ENCODE results near the gene LTBP4.

Gene LTBP4

DNA sequence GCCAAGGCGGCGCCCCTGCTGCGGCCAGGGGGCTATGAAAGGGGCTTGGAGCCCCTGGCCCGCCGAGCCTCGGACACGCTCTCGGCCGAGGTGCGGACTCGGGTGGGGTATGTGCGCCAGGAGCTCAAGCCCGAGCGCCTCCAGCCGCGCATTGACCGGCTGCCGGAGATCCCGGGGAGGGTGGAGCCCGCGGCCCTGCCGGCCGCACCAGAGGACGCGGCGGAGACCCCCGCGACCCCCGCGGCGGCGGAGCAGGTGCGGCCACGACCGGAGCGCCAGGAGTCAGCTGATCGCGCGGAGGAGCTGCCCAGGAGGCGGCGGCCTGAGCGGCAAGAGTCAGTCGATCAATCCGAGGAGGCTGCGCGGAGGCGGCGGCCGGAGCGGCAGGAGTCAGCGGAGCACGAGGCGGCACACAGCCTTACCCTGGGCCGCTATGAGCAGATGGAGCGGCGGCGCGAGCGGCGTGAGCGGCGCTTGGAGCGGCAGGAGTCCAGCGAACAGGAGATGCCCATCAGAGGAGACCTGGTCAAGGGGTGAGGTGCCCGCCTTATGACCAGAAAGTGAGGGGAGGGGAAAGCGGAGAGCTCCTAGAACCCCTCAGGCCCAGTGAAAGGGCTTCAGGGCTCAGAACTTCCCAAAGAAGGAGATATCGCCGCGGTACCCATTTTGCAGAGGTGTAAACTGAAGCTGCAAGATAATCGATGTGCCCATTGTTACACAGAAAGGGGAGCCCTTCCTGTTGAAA, 33.2 kb upstream of the LTBP4 start:
- H3K36me3 Mint-ChIP-seq, result no peaks in the 10 kb centered on the region
- peaks cover 12% of the 10 kb centered on the region for H3K27me3 Mint-ChIP-seq
- H3K27ac Mint-ChIP-seq, result no peak overlapping the region
- peaks cover 12% of the 10 kb centered on the region for H3K4me1 Mint-ChIP-seq (ENCODE audit: low read depth)
- no peak overlapping the region for H3K4me3 Mint-ChIP-seq
- H3K9me3 Mint-ChIP-seq (ENCODE audit: low read depth), result peaks cover 4% of the 10 kb centered on the region

GRCh38 chr19:40570313-40571004, 30.7 kb upstream of the LTBP4 start:
- peaks cover 4% of the 10 kb centered on the region for H3K9me3 Mint-ChIP-seq (ENCODE audit: low read depth)
- H3K4me1 Mint-ChIP-seq (ENCODE audit: low read depth), result peaks cover 12% of the 10 kb centered on the region
- H3K4me3 Mint-ChIP-seq, result peak overlapping the region; percentile 75
- H3K27ac Mint-ChIP-seq, result peak overlapping the region; percentile 58
- peaks cover 4% of the 10 kb centered on the region for H3K27me3 Mint-ChIP-seq
- H3K36me3 Mint-ChIP-seq, result no peaks in the 10 kb centered on the region

- Mint-ChIP-seq H3K27ac (peak overlapping the region; percentile 43), H3K4me1 (ENCODE audit: low read depth) (peaks cover 13% of the 10 kb centered on the region), H3K36me3 (no peaks in the 10 kb centered on the region), H3K27me3 (peaks cover 4% of the 10 kb centered on the region), H3K9me3 (ENCODE audit: low read depth) (peaks cover 4% of the 10 kb centered on the region), H3K4me3 (peak overlapping the region; percentile 75)
Observed at GRCh38 chr19:40571005-40571318, 30.2 kb upstream of the LTBP4 start.

DNA sequence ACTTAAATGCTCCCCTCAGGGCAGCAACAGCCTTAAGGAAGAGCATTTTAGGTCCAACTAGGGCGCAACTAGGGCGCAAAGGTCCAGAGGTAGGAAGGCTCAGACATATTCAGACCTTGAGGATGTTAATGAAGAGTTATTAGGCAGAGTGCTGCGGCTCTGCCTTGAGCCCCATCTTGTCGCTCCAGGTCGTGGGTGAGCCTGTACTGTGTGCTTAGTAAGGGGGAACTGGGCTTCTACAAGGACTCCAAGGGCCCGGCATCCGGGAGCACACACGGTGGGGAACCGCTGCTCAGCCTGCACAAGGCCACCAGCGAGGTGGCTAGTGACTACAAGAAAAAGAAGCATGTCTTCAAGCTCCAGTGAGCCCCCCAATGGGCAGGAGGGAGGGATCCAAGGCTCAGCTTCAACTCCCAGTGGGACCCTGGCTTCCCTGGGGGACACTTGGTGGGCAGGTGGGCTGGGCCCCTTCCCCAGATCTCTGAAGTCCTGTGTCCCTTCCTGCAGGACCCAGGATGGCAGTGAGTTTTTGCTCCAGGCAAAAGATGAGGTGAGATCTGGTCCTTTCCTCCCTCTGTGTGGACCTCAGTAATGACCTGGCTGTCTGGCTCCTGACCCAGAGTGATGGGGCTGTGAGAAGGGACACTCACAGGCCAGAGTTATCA, 29.2 kb upstream of the LTBP4 start:
- H3K4me1 Mint-ChIP-seq (ENCODE audit: low read depth), result peaks cover 18% of the 10 kb centered on the region
- H3K9me3 Mint-ChIP-seq (ENCODE audit: low read depth), result peaks cover 4% of the 10 kb centered on the region
- peaks cover 3% of the 10 kb centered on the region for H3K27me3 Mint-ChIP-seq
- H3K36me3 Mint-ChIP-seq, result no peaks in the 10 kb centered on the region
- H3K4me3 Mint-ChIP-seq, result no peak overlapping the region
- H3K27ac Mint-ChIP-seq, result no peak overlapping the region

DNA sequence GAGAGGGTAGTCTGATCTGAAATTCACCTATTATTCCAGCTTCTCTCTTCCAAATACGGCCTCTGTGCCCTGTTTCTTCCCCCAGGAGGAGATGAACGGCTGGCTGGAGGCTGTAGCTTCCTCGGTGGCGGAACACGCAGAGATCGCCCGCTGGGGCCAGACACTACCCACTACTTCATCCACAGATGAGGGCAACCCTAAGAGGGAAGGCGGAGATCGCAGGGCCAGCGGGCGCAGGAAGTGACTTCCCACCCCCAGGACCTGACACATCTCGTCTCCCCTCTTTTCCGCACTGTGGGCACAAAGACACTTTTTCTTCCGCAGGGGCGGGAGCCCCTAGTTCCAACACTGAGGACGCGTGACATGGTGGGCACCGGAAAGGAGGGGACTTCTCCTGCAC, 25.8 kb upstream of the LTBP4 start:
- no peaks in the 10 kb centered on the region for H3K27me3 Mint-ChIP-seq
- H3K36me3 Mint-ChIP-seq, result no peaks in the 10 kb centered on the region
- H3K4me1 Mint-ChIP-seq (ENCODE audit: low read depth), result peaks cover 26% of the 10 kb centered on the region
- H3K27ac Mint-ChIP-seq, result peak overlapping the region; percentile 22
- peak overlapping the region; percentile 70 for H3K4me3 Mint-ChIP-seq
- peaks cover 4% of the 10 kb centered on the region for H3K9me3 Mint-ChIP-seq (ENCODE audit: low read depth)

GRCh38 chr19:40576151-40576584, 25.0 kb upstream of the LTBP4 start:
- Mint-ChIP-seq H3K9me3 (ENCODE audit: low read depth) (no peaks in the 10 kb centered on the region), H3K27me3 (no peaks in the 10 kb centered on the region), H3K27ac (peak overlapping the region; percentile 70), H3K36me3 (peaks cover 2% of the 10 kb centered on the region), H3K4me3 (peak overlapping the region; percentile 90), H3K4me1 (ENCODE audit: low read depth) (peaks cover 20% of the 10 kb centered on the region)

DNA sequence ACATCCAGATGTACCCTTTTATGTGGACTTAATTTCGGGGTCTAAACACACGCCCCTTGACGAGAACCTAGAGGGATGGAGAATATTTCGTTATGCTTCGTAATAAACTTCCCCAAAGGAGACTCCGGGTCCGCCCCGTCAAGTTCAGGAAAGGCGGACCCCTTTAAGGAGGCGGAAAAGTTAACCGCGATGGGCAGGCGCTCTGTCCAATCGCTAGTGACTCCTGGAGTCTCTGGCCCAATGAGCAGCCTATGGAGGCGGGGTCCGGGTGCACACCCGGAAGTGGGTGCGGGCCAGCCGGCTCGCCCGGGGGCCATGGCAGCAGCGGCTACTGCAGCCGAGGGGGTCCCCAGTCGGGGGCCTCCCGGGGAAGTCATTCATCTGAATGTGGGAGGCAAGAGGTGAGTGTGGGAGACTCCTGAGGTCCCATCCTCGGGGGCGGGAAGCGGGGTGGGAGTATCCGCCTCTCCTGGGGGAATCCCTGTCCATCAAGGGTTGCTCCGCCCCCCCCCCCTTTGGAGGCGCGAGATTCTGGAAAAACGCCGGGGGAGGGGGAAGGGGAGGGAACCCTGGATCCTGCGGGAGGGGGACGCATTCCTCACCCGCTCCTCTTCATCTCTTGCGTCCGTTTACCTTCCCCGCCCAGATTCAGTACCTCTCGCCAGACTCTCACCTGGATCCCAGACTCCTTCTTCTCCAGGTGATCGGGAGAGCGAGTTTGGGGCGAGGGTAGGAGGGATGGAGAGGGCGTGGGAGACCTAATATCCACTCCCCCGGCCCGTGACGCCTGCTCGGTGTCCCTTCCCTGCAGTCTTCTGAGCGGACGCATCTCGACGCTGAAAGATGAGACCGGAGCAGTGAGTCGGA, 24.4 kb upstream of the LTBP4 start, which contains the start of gene SHKBP1:
Gene SHKBP1, plus strand, starts transcription at position 289 of the 867 bp plus-strand sequence. Its CDS starts 27 bp downstream, at position 316.
- H3K4me3 Mint-ChIP-seq, result peak within 1 kb of the TSS; percentile 90
- H3K4me1 Mint-ChIP-seq (ENCODE audit: low read depth), result peaks cover 20% of the 10 kb centered on the region
- peaks cover 2% of the 10 kb centered on the region for H3K36me3 Mint-ChIP-seq
- no peaks in the 10 kb centered on the region for H3K27me3 Mint-ChIP-seq
- no peaks in the 10 kb centered on the region for H3K9me3 Mint-ChIP-seq (ENCODE audit: low read depth)
- H3K27ac Mint-ChIP-seq, result peak within 1 kb of the TSS; percentile 72

- no peaks in the 10 kb centered on the region for H3K9me3 Mint-ChIP-seq (ENCODE audit: low read depth)
- H3K36me3 Mint-ChIP-seq, result peaks cover 2% of the 10 kb centered on the region
- H3K4me1 Mint-ChIP-seq (ENCODE audit: low read depth), result peaks cover 20% of the 10 kb centered on the region
- no peaks in the 10 kb centered on the region for H3K27me3 Mint-ChIP-seq
- H3K4me3 Mint-ChIP-seq, result peak overlapping the region; percentile 90
- no peak overlapping the region for H3K27ac Mint-ChIP-seq
Observed at GRCh38 chr19:40578442-40578908, 22.7 kb upstream of the LTBP4 start.

- Mint-ChIP-seq H3K27me3 (no peaks in the 10 kb centered on the region), H3K9me3 (ENCODE audit: low read depth) (no peaks in the 10 kb centered on the region), H3K27ac (no peak overlapping the region), H3K36me3 (peaks cover 2% of the 10 kb centered on the region), H3K4me3 (no peak overlapping the region), H3K4me1 (ENCODE audit: low read depth) (peaks cover 20% of the 10 kb centered on the region)
Observed at GRCh38 chr19:40580619-40581018, 20.6 kb upstream of the LTBP4 start.

DNA sequence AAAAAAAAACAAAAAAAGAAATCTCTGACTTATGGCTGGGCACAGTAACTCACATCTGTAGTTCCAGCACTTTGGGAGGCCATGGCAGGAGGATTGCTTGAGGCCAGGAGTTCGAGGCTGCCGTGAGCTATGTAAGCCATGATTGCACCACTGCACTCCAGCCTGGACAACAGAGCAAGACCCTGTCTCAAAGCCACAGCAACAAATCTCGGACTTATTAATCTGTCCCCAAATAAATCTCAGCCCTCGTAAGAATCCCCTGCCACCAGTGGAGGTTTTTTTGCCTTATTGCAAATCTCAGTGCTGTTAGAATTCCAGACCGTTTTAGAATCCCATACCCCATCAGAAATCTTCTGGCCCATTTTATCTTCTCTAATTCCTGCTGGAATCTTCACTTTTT, 19.6 kb upstream of the LTBP4 start:
- H3K36me3 Mint-ChIP-seq, result peaks cover 5% of the 10 kb centered on the region
- H3K4me3 Mint-ChIP-seq, result no peak overlapping the region
- peaks cover 20% of the 10 kb centered on the region for H3K4me1 Mint-ChIP-seq (ENCODE audit: low read depth)
- no peaks in the 10 kb centered on the region for H3K9me3 Mint-ChIP-seq (ENCODE audit: low read depth)
- no peak overlapping the region for H3K27ac Mint-ChIP-seq
- H3K27me3 Mint-ChIP-seq, result no peaks in the 10 kb centered on the region

GRCh38 chr19:40582467-40582866, 18.7 kb upstream of the LTBP4 start:
- Mint-ChIP-seq H3K36me3 (peaks cover 5% of the 10 kb centered on the region), H3K27me3 (no peaks in the 10 kb centered on the region), H3K4me1 (ENCODE audit: low read depth) (peaks cover 17% of the 10 kb centered on the region), H3K4me3 (no peak overlapping the region), H3K9me3 (ENCODE audit: low read depth) (no peaks in the 10 kb centered on the region), H3K27ac (no peak overlapping the region)

- H3K9me3 Mint-ChIP-seq (ENCODE audit: low read depth), result no peaks in the 10 kb centered on the region
- peaks cover 7% of the 10 kb centered on the region for H3K36me3 Mint-ChIP-seq
- no peaks in the 10 kb centered on the region for H3K27me3 Mint-ChIP-seq
- H3K27ac Mint-ChIP-seq, result no peak overlapping the region
- peaks cover 10% of the 10 kb centered on the region for H3K4me1 Mint-ChIP-seq (ENCODE audit: low read depth)
- H3K4me3 Mint-ChIP-seq, result no peak overlapping the region
Observed at GRCh38 chr19:40583283-40583682, 17.9 kb upstream of the LTBP4 start.

- H3K4me1 Mint-ChIP-seq (ENCODE audit: low read depth), result peaks cover 5% of the 10 kb centered on the region
- no peak overlapping the region for H3K27ac Mint-ChIP-seq
- H3K4me3 Mint-ChIP-seq, result no peak overlapping the region
- H3K27me3 Mint-ChIP-seq, result no peaks in the 10 kb centered on the region
- H3K9me3 Mint-ChIP-seq (ENCODE audit: low read depth), result no peaks in the 10 kb centered on the region
- peaks cover 7% of the 10 kb centered on the region for H3K36me3 Mint-ChIP-seq
Observed at GRCh38 chr19:40584007-40584406, 17.2 kb upstream of the LTBP4 start.

- no peaks in the 10 kb centered on the region for H3K9me3 Mint-ChIP-seq (ENCODE audit: low read depth)
- peaks cover 7% of the 10 kb centered on the region for H3K36me3 Mint-ChIP-seq
- H3K27me3 Mint-ChIP-seq, result no peaks in the 10 kb centered on the region
- H3K4me1 Mint-ChIP-seq (ENCODE audit: low read depth), result peaks cover 5% of the 10 kb centered on the region
- no peak overlapping the region for H3K4me3 Mint-ChIP-seq
- no peak overlapping the region for H3K27ac Mint-ChIP-seq
Observed at GRCh38 chr19:40585241-40585981, 15.8 kb upstream of the LTBP4 start.

All from activated naive CD8-positive, alpha-beta T cell (primary cell).